ENCODE measurements around the gene ABCC1.

The ABCC1 gene

DNA sequence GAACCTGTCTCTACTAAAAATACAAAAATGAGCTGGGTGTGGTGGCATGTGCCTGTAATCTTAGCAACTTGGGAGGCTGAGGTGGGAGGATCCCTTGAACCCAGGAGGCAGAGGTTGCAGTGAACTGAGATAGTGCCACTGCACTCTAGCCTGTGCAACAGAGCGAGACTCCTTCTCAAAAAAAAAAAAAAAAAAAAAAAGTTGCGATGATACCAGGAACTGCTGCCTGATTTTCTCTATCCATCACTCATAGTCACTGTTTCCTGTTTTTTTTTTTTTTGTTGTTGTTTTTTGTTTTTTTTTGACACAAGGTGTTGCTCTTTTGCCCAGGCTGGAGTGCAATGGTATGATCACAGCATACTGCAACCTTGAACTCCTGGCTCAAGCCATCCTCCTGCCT is 59.2 kb downstream of the ABCC1 start (continued):
- no peak for TF ChIP-seq ZNF280C (tag by site-specific recombination; IDR thresholded peaks at IDR 0.05)
- no peak for TF ChIP-seq SCRT1 (tag by site-specific recombination; IDR thresholded peaks at IDR 0.05; ENCODE audit: borderline replicate concordance)

DNA sequence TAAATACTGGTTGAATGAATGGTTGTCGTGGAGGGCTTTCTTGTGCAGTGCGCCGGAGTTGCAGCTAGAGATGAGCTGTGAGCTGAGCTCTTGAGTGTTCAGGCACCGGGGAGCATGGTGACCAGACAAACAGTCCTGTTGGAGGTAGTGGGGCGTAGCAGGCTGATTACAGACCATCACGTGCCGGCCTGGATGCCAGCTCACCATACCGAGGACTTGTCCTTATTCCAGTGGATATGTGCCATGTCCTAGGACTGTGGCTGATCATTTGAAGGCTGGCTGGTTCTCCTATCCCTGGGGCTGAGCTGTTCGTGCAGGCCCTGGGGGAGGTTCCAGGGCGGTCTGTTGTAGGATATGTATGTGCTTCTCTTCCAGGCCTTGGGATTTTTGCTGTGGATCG is 60.0 kb downstream of the ABCC1 start:
- POLR2A ChIA-PET = interaction anchor here (0.6 kb wide), 1 partner anchor 366 kb away, joined by 3 read pairs; the partner anchor contains the start of gene MARF1
- H3K4me1 ChIP-seq (ENCODE audit: control insufficient read depth, insufficient read depth, low read length) = no peaks in the 10 kb centered on the region
- peaks cover 3 to 22% of the 10 kb centered on the region in 2 experiments; a peak in 2 of 3 replicates for H3K36me3 ChIP-seq (ENCODE audit: control insufficient read depth in 2 of 2, insufficient read depth in 1 of 2, low read length in 2 of 2)
- TF ChIP-seq ZNF114 (tag by site-specific recombination; IDR thresholded peaks at IDR 0.05) = no peak
- no peak for TF ChIP-seq ZBTB21 (tag by site-specific recombination; IDR thresholded peaks at IDR 0.05)
- TF ChIP-seq ZNF830 (tag by site-specific recombination; IDR thresholded peaks at IDR 0.05; ENCODE audit: low read depth) = no peak
- no peaks in the 10 kb centered on the region for H3K9me3 ChIP-seq (ENCODE audit: control insufficient read depth, insufficient read depth, low read depth, low read length)
- no peak overlapping the region for H3K4me3 ChIP-seq (ENCODE audit: low read depth, low read length)
- H3K27ac ChIP-seq (ENCODE audit: extremely low read depth, low read depth, low read length) = no peak overlapping the region
- CTCF ChIA-PET = interaction anchor here (0.6 to 0.7 kb wide), 3 partner anchors 10 to 188 kb away, joined by 3 to 4 read pairs (median 3); no protein-coding TSS in a partner anchor

- ChIA-PET POLR2A (no interaction called here), CTCF (no interaction called here)
- Histone ChIP-seq H3K36me3 (ENCODE audit: control insufficient read depth in 2 of 2, insufficient read depth in 1 of 2, low read length in 2 of 2) (peaks cover 3 to 22% of the 10 kb centered on the region in 2 experiments; a peak in 2 of 3 replicates), H3K27ac (ENCODE audit: extremely low read depth, low read depth, low read length) (no peak overlapping the region), H3K4me1 (ENCODE audit: control insufficient read depth, insufficient read depth, low read length) (no peaks in the 10 kb centered on the region; the same call in 1 of the 2 replicates), H3K4me3 (ENCODE audit: low read depth, low read length) (no peak overlapping the region), H3K9me3 (ENCODE audit: control insufficient read depth, insufficient read depth, low read depth, low read length) (no peaks in the 10 kb centered on the region)
- TF ChIP-seq, protein P1, sequence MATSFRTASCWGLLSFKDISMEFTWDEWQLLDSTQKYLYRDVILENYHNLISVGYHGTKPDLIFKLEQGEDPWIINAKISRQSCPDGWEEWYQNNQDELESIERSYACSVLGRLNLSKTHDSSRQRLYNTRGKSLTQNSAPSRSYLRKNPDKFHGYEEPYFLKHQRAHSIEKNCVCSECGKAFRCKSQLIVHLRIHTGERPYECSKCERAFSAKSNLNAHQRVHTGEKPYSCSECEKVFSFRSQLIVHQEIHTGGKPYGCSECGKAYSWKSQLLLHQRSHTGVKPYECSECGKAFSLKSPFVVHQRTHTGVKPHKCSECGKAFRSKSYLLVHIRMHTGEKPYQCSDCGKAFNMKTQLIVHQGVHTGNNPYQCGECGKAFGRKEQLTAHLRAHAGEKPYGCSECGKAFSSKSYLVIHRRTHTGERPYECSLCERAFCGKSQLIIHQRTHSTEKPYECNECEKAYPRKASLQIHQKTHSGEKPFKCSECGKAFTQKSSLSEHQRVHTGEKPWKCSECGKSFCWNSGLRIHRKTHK (tag by site-specific recombination; IDR thresholded peaks at IDR 0.05) = no peak
- no peak for TF ChIP-seq ZEB2 (tag by site-specific recombination; IDR thresholded peaks at IDR 0.05)
- TF ChIP-seq ZNF132 (tag by site-specific recombination; IDR thresholded peaks at IDR 0.05; ENCODE audit: borderline replicate concordance) = no peak
- TF ChIP-seq ZNF600 (tag by site-specific recombination; IDR thresholded peaks at IDR 0.05) = no peak
- TF ChIP-seq ZBTB10 (tag by site-specific recombination; IDR thresholded peaks at IDR 0.05) = no peak
- no peak for TF ChIP-seq PRDM6 (tag by site-specific recombination; IDR thresholded peaks at IDR 0.05)
- TF ChIP-seq GLIS2 (tag by site-specific recombination; IDR thresholded peaks at IDR 0.05) = no peak
Measured at GRCh38 chr16:16010194-16010593, 60.8 kb downstream of the ABCC1 start.
